ENCODE results near the gene ST6GALNAC6. TPM values are rescaled to one million over a fixed set of nuclear protein-coding genes. Genes with fewer than 3 reads are reported as not detected.

Gene ST6GALNAC6
- total and polyA plus RNA-seq, 5 donors from 2014 or later = 43.7 to 136 (median 48.6) TPM

- H3K4me1 ChIP-seq (ENCODE audit: control insufficient read depth, insufficient read depth, low read length, poor library complexity, severe bottlenecking) = peaks cover 43% of the 10 kb centered on the region
- peaks cover 0 to 3% (median 0%) of the 10 kb centered on the region in 7 donors for H3K9me3 Mint-ChIP-seq
- H3K36me3 ChIP-seq (ENCODE audit: control insufficient read depth, insufficient read depth, low read length) = no peaks in the 10 kb centered on the region
- H3K4me3 ChIP-seq (ENCODE audit: low read depth, low read length) = peak within 1 kb of the TSS; percentile 43
- DNase-seq (peak; percentile 69 to 73 (median 71)), ATAC-seq (ENCODE audit: low read depth in 2 of 2) (peak; percentile 65)
- no peak within 1 kb of the TSS for H3K27ac ChIP-seq (ENCODE audit: insufficient read depth, low read length, poor library complexity, severe bottlenecking)
- H3K27ac Mint-ChIP-seq = peak within 1 kb of the TSS; percentile 74 to 83 (median 82)
- peaks cover 0 to 55% (median 23%) of the 10 kb centered on the region in 4 donors for H3K4me1 Mint-ChIP-seq
- peak within 1 kb of the TSS; percentile 77 to 94 (median 82) for H3K4me3 Mint-ChIP-seq
- H3K27me3 Mint-ChIP-seq = peaks cover 24% of the 10 kb centered on the region
- H3K36me3 Mint-ChIP-seq = no peaks in the 10 kb centered on the region
- H3K27me3 ChIP-seq (ENCODE audit: control insufficient read depth, insufficient read depth, low read length) = no peaks in the 10 kb centered on the region
- no peaks in the 10 kb centered on the region for H3K9me3 ChIP-seq (ENCODE audit: control insufficient read depth in 2 of 2, low read length in 2 of 2)
Measured at GRCh38 chr9:127930231-127931091, 31.1 kb upstream of the ST6GALNAC6 start, which contains the start of gene PIP5KL1. TSS of gene PIP5KL1 (minus strand) at chr9:127930777. CDS start at chr9:127930752, 25 bp downstream.

GRCh38 chr9:127929625-127929979 lies 30.2 kb upstream of the ST6GALNAC6 start:
- DNase-seq = no peak
- Mint-ChIP-seq H3K36me3 (no peaks in the 10 kb centered on the region), H3K9me3 (peaks cover 0 to 3% (median 0%) of the 10 kb centered on the region in 7 donors), H3K4me3 (peak overlapping the region; percentile 35 to 77 (median 74)), H3K27ac (peak overlapping the region in 2 of 3 donors; percentile 38 to 83), H3K4me1 (peaks cover 0 to 48% (median 24%) of the 10 kb centered on the region in 4 donors), H3K27me3 (peaks cover 27% of the 10 kb centered on the region)
- Histone ChIP-seq H3K4me1 (ENCODE audit: control insufficient read depth, insufficient read depth, low read length, poor library complexity, severe bottlenecking) (peaks cover 39% of the 10 kb centered on the region), H3K36me3 (ENCODE audit: control insufficient read depth, insufficient read depth, low read length) (no peaks in the 10 kb centered on the region), H3K4me3 (ENCODE audit: low read depth, low read length) (peak overlapping the region; percentile 41), H3K27me3 (ENCODE audit: control insufficient read depth, insufficient read depth, low read length) (no peaks in the 10 kb centered on the region), H3K27ac (ENCODE audit: insufficient read depth, low read length, poor library complexity, severe bottlenecking) (no peak overlapping the region), H3K9me3 (ENCODE audit: control insufficient read depth in 2 of 2, low read length in 2 of 2) (no peaks in the 10 kb centered on the region)
- ATAC-seq (ENCODE audit: low read depth in 2 of 2) = no peak

- H3K4me1 ChIP-seq (ENCODE audit: control insufficient read depth, insufficient read depth, low read length, poor library complexity, severe bottlenecking) = peaks cover 39% of the 10 kb centered on the region
- ATAC-seq (ENCODE audit: low read depth in 2 of 2) (no peak), DNase-seq (no peak)
- no peaks in the 10 kb centered on the region for H3K36me3 ChIP-seq (ENCODE audit: control insufficient read depth, insufficient read depth, low read length)
- Mint-ChIP-seq H3K4me1 (peaks cover 0 to 42% (median 19%) of the 10 kb centered on the region in 4 donors), H3K9me3 (peaks cover 0 to 3% (median 0%) of the 10 kb centered on the region in 7 donors), H3K36me3 (no peaks in the 10 kb centered on the region), H3K27ac (peak overlapping the region in 2 of 3 donors; percentile 54 to 83), H3K27me3 (peaks cover 28% of the 10 kb centered on the region), H3K4me3 (peak overlapping the region; percentile 71 to 87 (median 80))
- no peaks in the 10 kb centered on the region for H3K9me3 ChIP-seq (ENCODE audit: control insufficient read depth in 2 of 2, low read length in 2 of 2)
- no peak overlapping the region for H3K4me3 ChIP-seq (ENCODE audit: low read depth, low read length)
- no peak overlapping the region for H3K27ac ChIP-seq (ENCODE audit: insufficient read depth, low read length, poor library complexity, severe bottlenecking)
- H3K27me3 ChIP-seq (ENCODE audit: control insufficient read depth, insufficient read depth, low read length) = no peaks in the 10 kb centered on the region
Measured at GRCh38 chr9:127928676-127929624, 29.5 kb upstream of the ST6GALNAC6 start.

DNA sequence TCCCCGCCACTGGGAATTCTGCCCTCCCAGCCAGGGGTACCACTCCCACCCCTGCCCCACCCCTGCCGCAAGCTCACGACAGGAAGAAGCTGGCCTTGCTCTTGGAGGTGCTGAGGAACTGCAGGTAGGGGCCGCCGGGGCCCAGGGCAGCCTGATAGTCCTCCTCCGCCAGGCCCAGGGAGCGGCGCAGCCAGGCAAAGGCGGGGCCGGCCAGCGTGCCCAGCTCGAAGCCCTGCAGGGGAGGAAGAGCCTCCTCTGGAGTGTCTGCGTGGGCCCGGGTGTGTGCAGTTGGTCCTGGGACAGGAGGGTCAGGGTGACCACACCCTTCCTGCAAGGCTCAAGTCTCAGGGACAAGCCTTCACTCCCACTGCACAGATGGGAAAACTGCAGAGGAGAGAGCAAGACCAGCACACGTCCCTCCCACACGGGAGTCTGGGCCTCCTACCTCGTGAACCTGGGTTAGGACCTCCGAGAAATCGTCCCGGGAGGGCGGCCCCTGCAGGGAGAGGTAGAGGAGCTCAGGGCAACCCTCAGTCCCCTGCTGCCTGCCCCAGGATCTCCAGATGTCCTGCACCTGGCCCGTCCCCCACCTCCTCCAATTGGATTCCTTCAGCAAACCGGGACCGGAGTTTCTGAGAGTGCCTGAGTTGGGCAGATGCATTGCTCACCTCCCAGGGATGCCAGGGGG lies 28.7 kb upstream of the ST6GALNAC6 start:
- Mint-ChIP-seq H3K9me3 (peaks cover 0 to 3% (median 0%) of the 10 kb centered on the region in 7 donors), H3K27me3 (peaks cover 28% of the 10 kb centered on the region), H3K4me1 (peaks cover 0 to 37% (median 19%) of the 10 kb centered on the region in 4 donors), H3K36me3 (no peaks in the 10 kb centered on the region), H3K4me3 (peak overlapping the region in 3 of 4 donors; percentile 76 to 87 (median 85)), H3K27ac (no peak overlapping the region)
- DNase-seq = no peak
- no peak for ATAC-seq (ENCODE audit: low read depth in 2 of 2)
- Histone ChIP-seq H3K27me3 (ENCODE audit: control insufficient read depth, insufficient read depth, low read length) (peaks cover 4% of the 10 kb centered on the region), H3K9me3 (ENCODE audit: control insufficient read depth in 2 of 2, low read length in 2 of 2) (no peaks in the 10 kb centered on the region), H3K27ac (ENCODE audit: insufficient read depth, low read length, poor library complexity, severe bottlenecking) (no peak overlapping the region), H3K4me1 (ENCODE audit: control insufficient read depth, insufficient read depth, low read length, poor library complexity, severe bottlenecking) (peaks cover 39% of the 10 kb centered on the region), H3K36me3 (ENCODE audit: control insufficient read depth, insufficient read depth, low read length) (no peaks in the 10 kb centered on the region), H3K4me3 (ENCODE audit: low read depth, low read length) (no peak overlapping the region)

DNA sequence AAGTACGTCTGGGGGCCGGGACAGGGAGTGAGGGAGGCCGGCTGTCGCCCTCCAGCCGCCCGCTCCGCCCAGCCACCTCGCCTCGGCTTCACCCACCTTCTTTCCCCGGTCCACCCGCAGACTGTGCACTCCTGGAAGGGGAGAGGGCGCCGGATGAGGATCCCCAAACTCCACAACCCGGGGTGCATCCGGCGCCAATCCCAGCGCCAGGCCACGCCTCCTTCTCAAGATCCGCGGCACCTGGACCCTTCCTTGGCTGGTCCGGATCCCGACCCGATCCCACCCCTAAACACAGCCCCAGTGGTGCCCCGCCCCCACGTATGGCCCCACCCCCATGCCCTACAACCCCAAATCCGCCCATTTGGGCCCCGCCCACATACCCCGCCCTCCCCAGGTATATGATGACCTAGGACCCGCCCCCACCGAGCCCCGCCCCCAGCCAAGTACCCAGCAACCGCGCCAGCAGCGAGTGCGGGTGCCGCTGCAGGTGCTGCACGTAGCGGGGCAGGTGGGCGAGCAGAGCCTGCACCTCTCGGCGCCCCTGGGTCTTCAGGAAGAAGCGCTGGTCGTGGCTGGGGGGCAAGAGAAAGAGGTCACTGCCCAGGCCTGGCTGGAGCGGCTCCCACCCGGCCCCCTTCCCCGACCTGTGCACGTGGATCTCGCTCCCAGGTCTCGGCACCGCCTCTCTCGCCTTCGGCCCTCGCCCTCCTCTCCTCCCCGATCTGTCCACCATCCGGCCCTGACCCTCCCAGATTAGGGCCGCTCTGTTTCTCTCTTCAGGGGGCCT lies 28.0 kb upstream of the ST6GALNAC6 start:
- Histone ChIP-seq H3K4me3 (ENCODE audit: low read depth, low read length) (no peak overlapping the region), H3K27ac (ENCODE audit: insufficient read depth, low read length, poor library complexity, severe bottlenecking) (no peak overlapping the region), H3K36me3 (ENCODE audit: control insufficient read depth, insufficient read depth, low read length) (no peaks in the 10 kb centered on the region), H3K27me3 (ENCODE audit: control insufficient read depth, insufficient read depth, low read length) (peaks cover 4% of the 10 kb centered on the region), H3K4me1 (ENCODE audit: control insufficient read depth, insufficient read depth, low read length, poor library complexity, severe bottlenecking) (peaks cover 39% of the 10 kb centered on the region), H3K9me3 (ENCODE audit: control insufficient read depth in 2 of 2, low read length in 2 of 2) (no peaks in the 10 kb centered on the region)
- H3K27ac Mint-ChIP-seq = no peak overlapping the region
- DNase-seq = peak; percentile 56 to 79 (median 70)
- peaks cover 0 to 34% (median 19%) of the 10 kb centered on the region in 4 donors for H3K4me1 Mint-ChIP-seq
- no peaks in the 10 kb centered on the region for H3K36me3 Mint-ChIP-seq
- H3K27me3 Mint-ChIP-seq = peaks cover 32% of the 10 kb centered on the region
- H3K9me3 Mint-ChIP-seq = peaks cover 0 to 3% (median 0%) of the 10 kb centered on the region in 7 donors
- peak overlapping the region in 3 of 4 donors; percentile 58 to 88 (median 76) for H3K4me3 Mint-ChIP-seq
- peak; percentile 35 to 53 for ATAC-seq (ENCODE audit: low read depth in 2 of 2)

GRCh38 chr9:127926906-127927200 lies 27.4 kb upstream of the ST6GALNAC6 start:
- Histone ChIP-seq H3K27ac (ENCODE audit: insufficient read depth, low read length, poor library complexity, severe bottlenecking) (no peak overlapping the region), H3K27me3 (ENCODE audit: control insufficient read depth, insufficient read depth, low read length) (peaks cover 4% of the 10 kb centered on the region), H3K4me1 (ENCODE audit: control insufficient read depth, insufficient read depth, low read length, poor library complexity, severe bottlenecking) (peaks cover 42% of the 10 kb centered on the region), H3K4me3 (ENCODE audit: low read depth, low read length) (no peak overlapping the region), H3K9me3 (ENCODE audit: control insufficient read depth in 2 of 2, low read length in 2 of 2) (no peaks in the 10 kb centered on the region), H3K36me3 (ENCODE audit: control insufficient read depth, insufficient read depth, low read length) (no peaks in the 10 kb centered on the region)
- H3K27ac Mint-ChIP-seq = no peak overlapping the region
- peaks cover 0 to 37% (median 20%) of the 10 kb centered on the region in 4 donors for H3K4me1 Mint-ChIP-seq
- DNase-seq (no peak), ATAC-seq (ENCODE audit: low read depth in 2 of 2) (peak in 1 of 2 donors; percentile 1)
- H3K9me3 Mint-ChIP-seq = peaks cover 0 to 3% (median 0%) of the 10 kb centered on the region in 7 donors
- peak overlapping the region in 3 of 4 donors; percentile 27 to 76 (median 58) for H3K4me3 Mint-ChIP-seq
- H3K27me3 Mint-ChIP-seq = peaks cover 32% of the 10 kb centered on the region
- H3K36me3 Mint-ChIP-seq = no peaks in the 10 kb centered on the region
